NCI-H345 treated with DMSO at 0.1 percent for 48 hours (cell line): ENCODE results near the gene CD79A.
"Not testable (repeated sequence)": the region's sequence is repeated elsewhere in the genome, so short reads cannot be mapped to it uniquely, and the experiment has no call there.

Experiments
- DNase-seq: peaks from one replicate; lab custom pipeline; 2025; ENCODE audit not compliant: unreplicated experiment; lab: John Stamatoyannopoulos, UW

Gene CD79A

DNA sequence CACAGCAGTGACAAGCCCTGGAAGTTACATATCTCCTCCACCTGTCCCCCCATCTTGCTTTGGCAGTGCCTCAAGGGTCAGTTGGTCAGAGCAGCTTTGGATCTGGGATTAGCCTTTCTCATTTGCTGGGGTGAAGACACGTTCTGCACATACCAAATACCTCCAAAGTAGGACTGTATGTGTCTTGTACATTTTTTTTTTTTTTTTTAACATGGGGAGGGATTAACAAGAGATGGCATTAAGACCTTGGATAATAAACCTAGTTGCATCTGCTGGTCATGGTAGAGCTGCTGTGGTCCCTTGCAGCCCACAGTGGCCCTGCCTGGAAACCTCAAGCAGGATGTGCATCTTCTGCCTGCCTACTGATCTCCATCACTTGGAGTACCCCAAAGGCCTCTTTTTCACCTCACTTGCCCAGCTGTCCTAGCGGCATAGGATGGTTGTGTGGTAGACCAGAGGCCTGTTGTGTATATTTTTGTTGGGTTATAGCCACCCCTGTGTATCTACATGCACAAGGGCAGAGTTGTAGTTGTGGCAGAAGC lies 14.6 kb upstream of the CD79A start:
- DNase-seq, result no peak

- no peak for DNase-seq
Measured at GRCh38 chr19:41863209-41863931, 13.7 kb upstream of the CD79A start.

DNA sequence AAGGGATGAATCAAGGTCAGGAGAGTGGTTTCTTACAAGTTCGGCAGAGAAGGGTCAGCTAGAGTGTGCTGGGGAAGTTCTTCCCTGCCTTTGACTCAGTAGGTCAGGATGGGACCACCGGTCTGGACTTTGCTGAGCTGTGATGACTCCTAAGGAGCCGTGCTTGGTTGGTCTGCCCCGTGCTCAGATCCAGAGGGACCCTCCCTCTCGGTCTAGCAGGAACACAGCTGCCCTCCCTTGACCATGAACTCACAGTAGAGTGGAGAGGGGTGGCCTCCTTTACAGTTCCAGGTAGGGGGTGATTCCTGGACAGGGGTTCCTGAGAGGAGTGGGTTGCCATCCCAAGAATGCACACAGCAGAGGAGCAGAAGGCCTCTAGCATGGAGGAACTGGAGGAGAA lies 12.7 kb upstream of the CD79A start:
- DNase-seq, result no peak

- no peak for DNase-seq
Measured at GRCh38 chr19:41866284-41866683, 10.8 kb upstream of the CD79A start.

DNA sequence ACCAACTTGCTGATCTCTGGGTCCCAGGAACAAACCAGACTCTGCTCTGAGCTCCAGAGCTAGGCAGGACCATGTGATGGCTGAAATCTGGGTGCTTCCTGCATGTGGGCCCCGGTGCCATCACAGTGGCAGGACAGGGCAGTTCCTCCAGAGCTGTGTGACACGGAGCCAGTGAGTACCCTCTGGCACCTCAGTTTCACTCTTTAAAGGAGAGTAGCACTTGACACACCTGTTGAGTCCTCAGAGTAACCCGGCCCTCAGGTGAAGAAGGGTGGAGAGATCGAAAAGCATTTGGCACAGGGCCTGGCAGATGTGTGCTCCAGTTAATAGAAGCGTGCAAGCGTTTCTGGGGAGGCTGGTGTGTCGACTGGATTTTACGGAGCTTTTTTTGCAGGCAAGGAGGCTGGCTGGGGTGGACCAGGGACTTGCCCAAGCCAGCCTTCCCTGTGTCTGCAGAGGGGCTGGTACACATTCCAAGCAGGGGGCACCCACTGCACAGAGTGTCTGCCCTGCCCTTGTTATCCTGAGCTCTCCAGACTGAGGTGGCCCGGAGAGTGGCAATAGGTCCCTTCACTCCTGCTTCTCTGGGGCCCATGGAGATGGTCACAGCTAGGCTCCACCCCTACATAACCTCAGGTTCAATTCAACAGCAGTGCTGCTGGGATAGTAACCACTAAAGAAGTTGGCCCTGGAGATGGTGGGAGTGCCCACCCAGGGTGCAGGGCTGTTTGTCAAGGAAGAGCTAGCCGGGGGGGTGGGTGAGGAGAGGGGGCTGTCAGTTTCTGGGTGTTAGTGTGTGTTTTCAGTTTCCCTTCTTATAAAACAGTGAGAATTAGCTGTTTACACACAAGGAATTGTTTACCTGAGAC lies 8.7 kb upstream of the CD79A start:
- no peak for DNase-seq

- no peak for DNase-seq
Measured at GRCh38 chr19:41868989-41869300, 8.1 kb upstream of the CD79A start.

DNA sequence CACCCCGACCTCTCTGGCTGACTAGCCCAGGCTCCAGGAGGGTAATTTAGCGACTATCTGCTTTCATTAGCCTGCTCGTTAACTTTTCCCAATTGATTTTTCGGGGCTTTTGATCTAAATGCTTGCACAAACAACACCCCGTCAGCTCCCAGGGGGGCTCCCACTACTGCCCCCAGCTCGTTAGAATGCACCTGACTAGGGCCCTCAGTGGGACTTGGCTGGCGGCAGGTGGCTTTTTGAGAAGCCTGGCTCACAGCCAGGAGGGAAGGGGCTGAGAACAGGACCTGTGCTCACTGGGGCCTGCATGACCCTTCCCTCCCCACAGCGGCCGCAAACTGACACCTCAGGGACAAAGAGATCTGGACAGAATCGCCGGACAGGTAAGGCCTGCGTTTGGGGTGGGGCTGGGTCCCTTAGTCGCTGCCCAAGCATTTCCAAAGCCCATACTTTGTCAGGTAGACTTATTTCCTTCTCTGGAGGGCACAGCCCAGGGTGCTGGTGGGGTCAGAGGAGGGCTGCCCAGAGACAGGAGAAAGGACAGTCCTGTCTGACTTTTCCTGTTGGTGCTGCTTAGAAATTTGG lies 7.6 kb upstream of the CD79A start:
- no peak for DNase-seq

- no peak for DNase-seq
Measured at GRCh38 chr19:41870401-41870873, 6.6 kb upstream of the CD79A start.

- DNase-seq, result no peak
Measured at GRCh38 chr19:41871573-41872383, 5.3 kb upstream of the CD79A start.

DNA sequence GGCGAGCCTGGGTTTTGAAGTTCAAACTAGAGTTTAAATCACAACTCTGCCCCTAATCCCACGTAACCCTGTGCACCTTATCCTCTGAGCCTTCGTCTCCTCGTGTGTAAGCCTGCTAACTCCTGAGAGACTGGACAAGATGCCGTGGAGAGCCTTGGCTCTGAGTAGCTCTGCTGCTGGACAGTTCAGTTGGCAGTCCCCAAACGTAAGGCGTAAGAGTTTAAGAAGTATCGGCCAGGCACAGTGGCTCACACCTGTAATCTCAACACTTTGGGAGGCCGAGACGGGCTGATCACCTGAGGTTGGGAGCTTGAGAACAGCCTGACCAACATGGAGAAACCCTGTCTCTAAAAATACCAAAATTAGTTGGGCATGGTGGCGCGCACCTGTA lies 4.7 kb upstream of the CD79A start:
- no peak for DNase-seq

- DNase-seq, result no peak
Measured at GRCh38 chr19:41872775-41873647, 4.1 kb upstream of the CD79A start.

DNA sequence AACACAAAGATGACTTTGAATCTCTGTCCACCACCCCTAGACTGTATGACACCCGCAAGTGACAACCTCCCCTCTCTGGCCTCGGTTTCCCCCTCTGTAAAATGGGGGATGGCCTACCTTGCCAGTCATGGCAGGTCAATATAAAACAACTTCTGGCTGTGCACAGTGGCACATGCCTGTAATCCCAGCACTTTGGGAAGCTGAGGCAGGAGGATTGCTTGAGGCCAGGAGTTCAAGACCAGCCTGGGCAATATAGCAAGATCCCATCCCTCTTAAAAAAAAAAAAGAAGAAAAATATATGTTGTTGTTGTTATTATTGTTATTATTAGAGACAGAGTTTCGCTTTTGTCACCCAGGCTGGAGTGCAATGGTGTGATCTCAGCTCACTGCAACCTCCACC lies 1.1 kb upstream of the CD79A start:
- DNase-seq, result not testable (repeated sequence)

- no peak for DNase-seq
Measured at GRCh38 chr19:41877916-41878905, 1.1 kb downstream of the CD79A start.

DNA sequence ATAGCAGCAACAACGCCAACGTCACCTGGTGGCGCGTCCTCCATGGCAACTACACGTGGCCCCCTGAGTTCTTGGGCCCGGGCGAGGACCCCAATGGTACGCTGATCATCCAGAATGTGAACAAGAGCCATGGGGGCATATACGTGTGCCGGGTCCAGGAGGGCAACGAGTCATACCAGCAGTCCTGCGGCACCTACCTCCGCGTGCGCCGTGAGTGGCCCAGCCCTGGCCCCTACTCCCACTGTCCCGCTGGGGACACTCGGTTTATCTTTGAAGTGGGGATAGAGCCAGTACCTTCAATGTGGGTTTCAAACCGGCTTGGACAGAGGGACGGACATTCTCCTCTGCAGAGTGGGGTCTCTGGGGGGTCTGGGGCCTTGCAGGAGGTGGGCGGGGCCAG lies 2.0 kb downstream of the CD79A start:
- DNase-seq, result no peak

DNA sequence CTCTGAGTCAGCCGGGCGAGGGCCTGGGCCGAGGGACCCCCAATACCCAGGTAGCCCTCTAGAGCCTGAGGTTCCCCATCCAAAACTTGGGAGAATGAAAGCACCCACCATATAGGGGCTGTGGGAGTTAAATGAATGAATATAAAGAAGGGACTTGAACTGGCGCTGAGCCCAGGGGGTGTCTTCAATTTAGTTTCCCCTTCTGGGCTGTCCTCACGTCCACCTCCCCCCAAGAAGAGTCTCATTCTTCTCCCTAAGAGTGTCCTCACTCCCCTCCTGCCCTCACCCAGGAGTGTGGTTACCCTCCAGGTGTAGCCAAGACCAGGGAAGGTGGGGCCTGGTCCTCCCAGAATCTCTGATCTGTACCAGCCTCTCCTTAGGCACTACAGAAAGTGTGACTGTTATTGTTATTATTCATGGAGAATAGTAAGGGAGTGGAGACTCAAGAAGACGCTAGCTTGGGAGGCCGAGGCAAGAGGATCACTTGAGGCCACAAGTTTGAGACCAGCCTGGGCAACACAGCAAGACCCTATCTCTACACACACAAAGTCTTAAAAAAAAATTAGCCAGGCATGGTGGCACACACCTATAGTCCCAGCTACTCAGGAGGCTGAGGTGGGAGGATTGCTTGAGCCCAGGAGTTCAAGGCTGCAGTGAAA lies 2.7 kb downstream of the CD79A start:
- no peak for DNase-seq

- no peak for DNase-seq
Measured at GRCh38 chr19:41880329-41880708, 3.2 kb downstream of the CD79A start.

DNA sequence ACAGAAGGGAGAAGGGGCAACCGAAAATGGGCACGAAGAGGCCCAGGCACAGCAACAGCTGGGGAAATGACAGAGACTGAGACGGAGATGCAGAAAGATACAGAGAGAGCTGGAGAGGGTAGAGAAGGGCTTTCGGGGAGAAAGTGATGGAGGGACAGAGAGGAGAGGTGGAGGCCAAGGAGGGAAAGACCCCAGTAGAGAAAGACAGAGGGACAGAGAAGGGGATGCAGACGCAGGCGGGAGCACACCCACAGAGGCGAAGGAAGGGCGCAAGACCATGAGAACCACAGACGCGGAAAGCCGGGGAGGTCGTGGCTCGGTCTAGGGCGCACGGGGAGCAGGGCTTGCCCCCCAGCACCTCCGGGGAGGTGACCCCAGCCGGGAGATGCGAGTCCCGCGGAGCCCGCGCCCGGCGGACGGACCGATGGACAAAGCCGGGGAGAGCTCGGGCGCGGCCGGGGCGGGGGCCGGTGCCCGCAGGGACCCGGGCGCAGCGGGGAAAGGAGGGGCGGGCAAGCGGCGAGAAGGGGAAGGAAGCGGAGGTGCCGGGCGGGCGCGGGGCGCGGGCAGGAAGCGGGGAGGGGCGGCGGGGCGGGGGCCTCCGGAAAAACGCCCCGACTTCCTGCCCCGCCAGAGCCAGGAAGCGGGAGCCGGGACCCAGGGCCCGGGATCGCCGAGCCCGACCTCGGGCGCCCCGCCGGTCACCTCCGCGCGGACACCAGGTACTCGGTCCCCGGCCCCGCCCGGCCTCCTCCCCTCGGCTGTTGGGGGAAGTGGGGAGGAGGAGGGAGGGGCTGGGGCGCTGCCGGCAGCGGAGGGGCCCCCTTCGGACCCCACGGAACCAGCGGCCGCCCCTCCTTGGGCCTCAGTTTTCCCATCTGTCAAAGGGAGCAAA lies 5.7 kb downstream of the CD79A start, which contains the start of gene ARHGEF1:
Gene ARHGEF1 (plus strand): TSS at position 617 of the 895 bp plus-strand sequence. CDS start 4,899 bp downstream, outside the sequence.
- no peak for DNase-seq
